D721Med (cell line): ENCODE results near the gene DLG5.

Experiments used
- DNase-seq: peaks from one replicate; pipeline ENCODE4 v3.0.0; 2011; ENCODE audit warnings: low spot score; ENCODE audit not compliant: insufficient read length
- FAIRE-seq: peaks from 2 replicates; lab custom pipeline; 2011; peaks lifted over from hg19 to GRCh38; lab: Jason Lieb, UNC
- CTCF ChIP-seq: IDR thresholded peaks from 2 replicates; pipeline ENCODE4 v1.5.1; 2012; ENCODE audit warnings: mild to moderate bottlenecking, control low read depth; ENCODE audit not compliant: insufficient read depth; ENCODE audit errors: missing control alignments

The DLG5 gene

GRCh38 chr10:77829356-77829755 lies 97.2 kb downstream of the DLG5 start:
- no peak for TF ChIP-seq CTCF
- DNase-seq = no peak
- FAIRE-seq = no peak

GRCh38 chr10:77828377-77828776 lies 98.2 kb downstream of the DLG5 start:
- no peak for FAIRE-seq

GRCh38 chr10:77827366-77827765 lies 99.2 kb downstream of the DLG5 start:
- FAIRE-seq (no peak), DNase-seq (no peak)
- TF ChIP-seq CTCF = no peak

More at GRCh38 chr10:77828377-77828776, 98.2 kb downstream of the DLG5 start:
- TF ChIP-seq CTCF = no peak
- DNase-seq = no peak

GRCh38 chr10:77825965-77826364 lies 100.6 kb downstream of the DLG5 start:
- DNase-seq = no peak
- FAIRE-seq = no peak
- TF ChIP-seq CTCF = no peak

- DNase-seq (no peak), FAIRE-seq (no peak)
- TF ChIP-seq CTCF = no peak
Observed at GRCh38 chr10:77824908-77825307, 101.6 kb downstream of the DLG5 start.

- no peak for DNase-seq
- FAIRE-seq = no peak
- TF ChIP-seq CTCF = no peak
Observed at GRCh38 chr10:77823811-77824542, 102.6 kb downstream of the DLG5 start.

GRCh38 chr10:77821551-77821950 lies 105.0 kb downstream of the DLG5 start:
- DNase-seq = no peak
- no peak for TF ChIP-seq CTCF

More at GRCh38 chr10:77821551-77821950, 105.0 kb downstream of the DLG5 start:
- FAIRE-seq = no peak
